Hematopoietic multipotent progenitor cell treated with erythropoietin and hydrocortisone succinate and interleukin-3 and kit ligand, for 4 days (in vitro differentiated cells): ENCODE measurements around the gene CCDC24.

ENCODE experiments used
- DNase-seq: peaks from one replicate; pipeline ENCODE4 v3.0.0-alpha.2; 2015

The CCDC24 gene

DNA sequence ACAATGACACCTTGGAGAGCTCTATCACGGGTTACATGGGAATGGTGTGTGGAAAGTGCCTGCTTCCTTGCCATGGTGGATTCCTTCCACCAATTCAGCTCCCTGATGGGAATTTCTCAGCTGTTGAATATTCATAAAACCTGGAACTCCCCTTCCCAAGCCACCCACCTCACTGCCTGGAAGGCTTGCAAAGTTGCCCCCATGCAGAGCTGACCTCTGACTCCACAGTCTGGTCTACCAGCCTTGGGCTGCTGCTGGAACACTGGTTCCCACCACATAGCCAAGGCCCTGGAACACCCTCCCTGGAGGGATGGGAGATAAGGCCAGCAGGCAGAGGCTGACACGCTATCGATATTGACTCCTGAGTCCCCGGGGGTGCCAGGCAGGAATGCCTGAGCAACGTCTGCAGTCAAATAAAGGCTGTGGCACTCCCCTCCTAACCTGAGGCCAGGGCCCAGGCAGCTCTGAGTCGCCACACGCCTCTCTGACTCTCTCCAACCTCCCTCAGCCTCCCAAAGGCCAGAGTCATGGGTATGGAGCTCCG, 8.8 kb downstream of the CCDC24 start:
- DNase-seq, result no peak

DNA sequence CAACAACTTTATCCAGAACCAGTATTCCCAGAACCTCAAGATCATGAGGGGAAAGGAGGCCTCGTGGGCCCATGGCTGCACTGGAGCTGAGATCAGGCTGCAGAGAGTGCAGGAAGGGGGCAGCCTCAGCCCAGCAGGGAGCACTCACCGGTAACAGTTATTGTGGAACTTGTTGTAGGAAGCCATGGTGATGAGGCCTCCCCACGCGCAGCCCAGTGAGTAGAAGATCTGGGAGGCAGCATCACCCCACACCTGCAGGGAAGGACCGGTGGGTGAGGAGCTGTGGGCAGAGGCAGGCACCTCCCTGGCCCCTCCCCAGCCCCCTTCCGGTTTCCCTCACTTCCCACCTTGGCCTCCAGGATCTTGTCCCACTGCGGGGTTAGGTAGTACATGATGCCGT, 10.8 kb downstream of the CCDC24 start:
- DNase-seq, result no peak

DNA sequence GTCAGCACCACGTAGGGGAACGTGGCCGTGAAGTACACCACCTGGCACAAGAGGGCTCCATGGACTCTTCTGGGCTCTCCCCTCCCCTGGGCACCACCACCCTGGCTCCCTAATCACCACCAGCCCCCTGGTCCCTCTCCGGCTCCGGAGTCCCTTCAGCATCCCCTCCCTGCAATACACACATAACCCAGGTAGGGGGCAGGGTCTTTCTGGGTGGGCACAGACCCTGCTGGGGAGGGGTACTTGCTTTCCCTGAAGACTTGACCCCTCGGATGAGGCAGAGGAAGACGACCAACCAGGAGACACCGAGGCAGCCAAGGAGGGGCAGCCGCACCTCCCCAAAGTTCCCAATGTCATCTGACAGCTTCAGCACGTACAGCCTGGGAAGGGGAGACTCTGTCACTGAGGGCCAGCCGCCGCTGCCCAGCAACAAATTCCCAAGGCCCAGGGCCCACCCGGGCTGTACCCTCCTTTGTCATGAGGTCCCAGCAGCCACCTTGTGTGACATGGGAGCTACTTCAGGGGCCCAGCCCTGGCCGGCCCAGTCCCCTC, 11.3 kb downstream of the CCDC24 start:
- DNase-seq, result no peak

DNA sequence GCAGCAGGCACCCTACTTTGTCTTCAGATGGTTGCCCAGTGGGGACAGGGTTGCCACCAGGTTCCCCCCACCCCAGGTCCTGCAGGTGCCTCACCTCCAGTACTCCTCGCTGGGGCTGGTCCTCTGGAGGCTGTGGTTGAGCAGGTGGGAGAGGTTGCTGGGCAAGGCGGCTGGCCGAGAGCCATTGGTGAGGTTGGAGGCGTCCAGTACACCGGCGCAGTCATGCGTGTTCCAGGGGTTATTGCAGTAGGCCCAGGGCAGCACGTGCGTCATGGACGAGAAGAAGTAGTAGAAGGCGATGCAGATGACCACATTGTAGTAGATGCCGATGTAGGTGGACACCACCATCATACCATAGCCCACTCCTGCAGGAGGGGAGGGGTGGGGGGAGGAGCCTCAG, 16.9 kb downstream of the CCDC24 start:
- no peak for DNase-seq

DNA sequence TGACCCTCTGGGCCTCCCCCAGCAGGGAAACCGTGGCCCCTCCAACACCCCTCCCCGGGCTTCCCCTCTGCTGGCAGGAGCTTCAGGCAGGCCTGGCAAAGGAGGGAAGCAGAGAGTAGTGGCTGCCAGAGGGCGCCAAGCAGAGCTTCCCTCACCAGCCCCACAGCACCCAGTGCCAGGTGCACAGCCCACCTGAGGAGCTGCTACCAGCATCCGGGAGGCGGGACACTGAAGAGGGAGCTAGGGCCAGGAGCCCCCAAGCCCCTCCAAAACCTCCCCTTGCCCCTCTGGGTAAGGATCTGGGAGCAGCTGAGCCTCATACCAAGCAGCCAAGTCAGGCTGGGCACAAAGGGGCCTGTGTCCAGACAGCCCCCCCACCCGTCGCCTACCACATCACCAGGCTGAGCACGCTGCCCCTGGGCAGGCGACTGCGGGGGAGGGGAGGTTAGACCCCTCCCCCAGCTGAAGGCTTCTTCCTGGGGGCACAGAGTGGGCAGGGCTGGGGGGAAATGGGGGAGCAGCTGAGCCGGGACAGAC, 19.6 kb downstream of the CCDC24 start:
- no peak for DNase-seq

DNA sequence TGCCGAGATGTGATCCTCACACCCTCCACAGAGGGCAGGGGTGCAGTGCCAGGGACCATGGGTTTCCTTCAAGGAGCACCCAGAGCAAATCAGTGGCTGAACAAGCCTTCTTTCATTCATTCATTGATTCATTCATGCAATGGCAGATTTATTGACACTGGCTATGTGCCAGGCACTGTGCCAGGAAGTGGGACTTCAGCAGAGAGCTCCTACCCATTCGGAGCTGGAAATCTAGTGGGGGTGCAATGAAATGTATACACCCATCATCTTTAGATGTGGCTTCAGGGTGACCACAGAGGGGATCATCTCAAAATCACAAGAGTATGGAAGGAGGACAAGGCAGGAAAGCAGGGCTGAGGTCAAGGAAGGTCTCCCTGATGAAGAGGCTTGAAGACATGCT, 21.0 kb downstream of the CCDC24 start:
- no peak for DNase-seq

DNA sequence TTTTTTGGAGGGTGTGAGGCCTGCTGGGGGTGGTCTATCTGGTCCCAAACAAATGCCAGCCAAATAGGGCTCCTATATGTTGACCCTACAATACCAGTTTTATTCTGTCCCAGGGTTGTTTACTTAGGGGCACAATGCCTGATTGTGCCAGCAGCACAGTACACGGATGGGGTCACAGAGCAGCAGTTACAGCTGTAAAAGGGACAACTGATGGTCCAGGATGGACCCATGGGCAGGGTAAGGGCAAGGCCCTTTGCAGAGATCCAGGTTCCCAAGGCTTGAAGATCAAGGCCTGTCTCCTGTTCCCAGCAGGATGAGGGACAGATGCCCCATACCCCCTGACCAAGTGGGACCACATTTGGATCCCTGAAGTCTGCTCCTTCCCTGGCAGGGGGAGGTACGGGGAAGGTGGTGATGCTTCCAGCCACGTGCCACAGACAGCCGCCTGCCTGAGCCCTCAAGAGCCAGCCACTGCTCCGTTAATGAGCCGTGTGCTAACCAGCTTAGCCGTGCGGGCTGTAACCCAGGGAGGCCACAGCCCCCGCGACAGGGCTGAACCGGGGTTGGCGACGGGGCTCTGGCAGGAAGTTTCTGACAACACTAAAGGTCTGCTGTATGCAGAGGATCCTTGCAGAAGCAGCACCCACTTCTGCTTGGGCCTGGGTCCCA, 21.7 kb downstream of the CCDC24 start:
- peak; percentile 61 for DNase-seq

DNA sequence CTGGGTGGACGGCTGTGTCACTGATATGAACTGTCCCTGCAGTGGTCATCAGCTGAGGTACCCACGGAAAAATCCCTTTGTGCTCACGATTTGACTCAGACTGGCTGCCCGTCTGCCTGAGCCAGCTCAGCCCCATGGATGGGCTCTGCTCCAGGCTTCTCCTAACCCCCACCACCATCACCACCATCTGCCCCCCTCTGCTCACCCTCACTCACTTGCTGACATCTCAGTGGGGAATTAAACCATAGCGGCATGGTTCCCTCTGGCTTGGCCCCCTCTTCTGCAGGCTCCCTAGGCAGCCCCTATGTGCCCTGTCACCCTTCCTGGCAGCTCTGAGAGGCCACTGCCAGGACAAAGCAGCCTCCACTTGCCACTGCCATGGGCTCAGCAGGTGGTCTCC, 22.6 kb downstream of the CCDC24 start:
- DNase-seq, result no peak

DNA sequence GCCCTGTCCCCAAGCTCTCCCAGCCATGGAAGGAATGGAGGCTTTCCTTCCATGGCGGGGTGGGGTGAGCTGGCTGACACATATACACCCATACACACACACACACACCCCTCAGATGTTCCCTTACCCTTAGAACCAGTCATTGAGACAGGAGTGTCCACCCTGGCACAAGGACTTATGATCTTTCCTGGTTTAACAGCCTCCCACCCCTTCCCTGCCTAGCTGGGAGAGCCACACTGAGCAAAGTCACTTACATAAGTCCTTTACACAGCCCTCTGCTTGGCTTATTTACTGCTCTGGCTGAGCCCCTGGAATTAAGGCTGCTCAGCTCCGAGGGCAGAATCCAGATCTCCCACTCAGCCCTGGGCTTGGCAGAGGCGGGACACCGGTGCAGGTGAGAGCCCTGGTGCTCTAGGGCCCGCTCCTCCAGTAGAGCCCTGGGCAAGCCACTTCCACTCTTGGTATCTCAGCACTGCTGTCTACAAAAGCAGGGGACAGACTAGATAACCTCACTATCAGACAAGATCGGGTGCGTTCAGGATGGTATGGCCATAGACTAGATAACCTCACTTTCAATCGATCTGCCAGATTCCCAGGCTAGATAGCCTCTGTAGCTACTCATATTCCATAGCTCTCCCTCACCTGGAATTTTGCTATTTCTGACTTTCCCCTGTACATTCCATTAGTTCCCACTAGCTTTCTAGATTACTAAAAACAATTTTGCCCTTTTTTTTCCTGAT, 23.1 kb downstream of the CCDC24 start:
- DNase-seq, result peak; percentile 26

DNA sequence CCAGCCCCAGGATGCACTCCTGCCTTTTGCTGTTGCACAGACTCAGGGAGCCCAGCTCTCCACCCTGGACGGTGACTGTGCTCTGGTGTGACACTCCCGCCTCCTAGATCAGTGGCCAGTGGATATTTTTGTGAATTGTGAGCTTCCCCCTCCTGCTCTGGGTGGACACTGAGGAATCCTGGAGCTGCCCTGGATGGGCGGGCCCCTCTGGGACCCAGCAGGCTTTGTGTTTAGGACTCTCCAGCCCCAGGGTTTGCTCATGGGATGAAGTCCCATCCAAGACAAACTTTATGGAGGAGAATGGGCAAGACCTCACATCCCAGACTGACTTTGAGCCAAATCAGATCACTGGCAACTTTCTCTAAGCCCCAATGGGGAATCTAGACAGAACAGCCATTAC, 23.8 kb downstream of the CCDC24 start:
- DNase-seq, result no peak

DNA sequence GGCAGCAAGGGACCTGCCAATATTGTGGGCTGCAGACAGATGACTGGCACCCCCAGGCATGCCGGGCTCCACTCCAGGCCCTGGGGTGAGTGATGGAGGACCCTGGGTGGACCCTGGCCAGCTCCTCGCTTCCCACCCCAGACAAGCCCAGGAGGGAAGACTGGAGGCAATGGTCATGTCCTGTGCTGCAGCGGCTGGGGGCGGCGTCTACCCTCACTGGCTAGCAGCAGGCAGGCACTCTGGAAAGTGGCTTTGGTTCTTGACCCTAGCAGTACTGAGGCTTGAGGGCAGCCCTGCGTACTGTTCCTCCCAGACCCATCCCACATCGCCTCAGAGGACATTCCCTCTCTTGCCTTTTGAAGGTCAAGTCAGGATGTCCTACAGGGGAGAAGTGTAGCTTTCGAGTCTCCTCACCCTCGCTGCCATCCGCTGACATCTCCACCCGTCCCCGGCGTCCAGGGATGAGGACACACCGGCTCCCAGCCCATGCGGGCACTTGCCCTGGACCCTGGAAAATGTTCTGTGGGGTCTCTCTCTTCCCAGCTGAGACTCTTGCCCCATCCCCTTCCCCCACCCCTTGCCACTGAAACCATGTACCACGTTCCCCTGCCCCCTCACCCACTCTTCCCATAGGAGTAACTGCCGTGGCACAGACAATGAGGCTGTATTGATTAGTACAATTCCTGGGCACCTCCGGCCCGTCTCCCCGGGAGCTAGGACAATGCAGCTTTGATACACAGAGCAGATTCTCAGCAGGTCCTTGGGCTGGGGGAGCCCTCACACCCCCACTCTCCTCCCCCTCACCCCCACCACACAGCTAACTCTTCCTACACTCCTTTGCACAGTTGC, 24.9 kb downstream of the CCDC24 start:
- DNase-seq, result no peak

DNA sequence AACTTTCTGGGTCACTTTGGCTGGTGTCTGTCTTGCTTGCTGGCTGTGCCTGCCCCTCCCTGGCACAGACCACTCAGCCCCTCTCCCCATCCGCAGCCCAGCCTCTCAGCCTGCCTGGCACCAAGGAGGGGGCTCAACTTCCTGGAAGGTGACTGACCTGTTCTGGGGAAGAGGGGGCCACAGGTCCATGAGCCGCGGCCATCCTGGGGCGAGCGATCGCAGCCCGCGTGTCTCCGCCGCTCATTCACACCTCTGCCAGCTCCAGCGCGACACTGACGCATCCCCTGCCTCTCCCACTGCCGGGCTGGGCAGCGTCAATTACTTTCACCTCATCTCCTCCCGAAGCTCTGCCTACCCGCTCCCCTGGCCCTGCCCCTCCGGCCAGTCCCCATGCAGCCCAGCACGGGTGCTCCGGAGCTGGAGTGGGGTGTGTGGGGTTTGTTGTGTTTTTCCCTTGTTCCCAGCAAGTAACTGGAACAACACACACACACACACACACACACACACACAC, 25.5 kb downstream of the CCDC24 start:
- no peak for DNase-seq

DNA sequence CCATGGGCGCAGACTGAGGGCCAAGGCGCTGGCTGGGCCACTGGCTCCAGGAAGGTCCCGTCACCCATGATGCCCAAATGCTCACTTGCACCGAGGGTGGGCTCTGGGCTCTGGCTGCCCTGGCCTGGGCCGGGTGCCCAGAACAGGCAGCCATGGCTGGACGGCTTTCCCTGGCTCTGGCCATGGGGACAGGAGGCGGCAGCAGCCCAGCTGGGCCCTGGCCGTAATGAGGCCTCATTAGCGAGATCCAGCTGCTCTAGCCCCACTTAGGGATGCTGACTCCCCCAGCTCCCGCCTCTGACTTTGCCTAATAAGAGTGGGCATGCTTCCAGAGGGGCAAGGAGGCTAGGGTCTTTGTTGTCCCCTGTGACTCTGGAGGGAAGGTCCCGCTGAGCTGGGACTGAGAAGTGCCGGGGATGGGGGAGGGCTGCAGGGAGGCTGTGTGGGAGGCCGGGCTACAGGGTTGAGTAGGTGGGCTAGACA, 28.1 kb downstream of the CCDC24 start:
- DNase-seq, result no peak

DNA sequence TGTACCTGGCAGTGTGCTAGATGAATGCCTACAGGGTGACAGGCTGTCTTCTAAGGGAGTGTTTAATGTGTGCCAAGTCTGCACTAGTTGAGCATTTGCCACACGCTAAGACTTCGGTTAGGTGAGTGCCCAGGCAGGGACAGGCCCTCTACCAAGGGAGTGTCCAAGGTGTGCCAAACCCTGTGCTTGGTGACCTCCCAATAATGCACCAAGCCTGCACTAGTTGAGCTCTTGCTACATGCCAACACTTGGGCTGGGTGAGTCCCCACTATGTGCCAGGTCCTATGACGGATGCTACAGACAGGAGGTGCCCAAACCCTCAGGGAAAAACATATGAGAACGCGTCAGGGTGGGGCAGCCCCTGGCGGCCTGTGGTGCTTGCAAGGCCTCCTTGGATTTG, 29.1 kb downstream of the CCDC24 start:
- no peak for DNase-seq

DNA sequence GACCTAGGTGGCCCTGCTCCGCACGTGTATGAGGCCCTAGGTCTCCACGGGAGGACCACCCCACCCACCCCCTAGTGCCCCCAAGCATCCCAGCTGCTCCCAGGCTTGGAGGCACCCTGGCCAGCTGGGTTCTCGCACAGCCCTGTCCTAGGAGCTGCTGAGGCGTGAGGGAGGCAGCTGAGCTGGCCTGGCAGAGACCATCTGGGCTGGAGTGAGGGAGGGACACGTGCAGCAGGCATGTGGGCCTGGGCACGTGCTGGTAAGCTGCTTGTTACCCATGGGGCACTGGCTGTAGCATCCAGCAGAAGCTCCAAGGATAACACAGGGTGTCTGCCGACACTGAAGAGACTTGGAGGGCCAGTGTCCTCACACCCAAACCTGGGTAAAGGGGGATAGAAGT, 29.8 kb downstream of the CCDC24 start:
- no peak for DNase-seq

DNA sequence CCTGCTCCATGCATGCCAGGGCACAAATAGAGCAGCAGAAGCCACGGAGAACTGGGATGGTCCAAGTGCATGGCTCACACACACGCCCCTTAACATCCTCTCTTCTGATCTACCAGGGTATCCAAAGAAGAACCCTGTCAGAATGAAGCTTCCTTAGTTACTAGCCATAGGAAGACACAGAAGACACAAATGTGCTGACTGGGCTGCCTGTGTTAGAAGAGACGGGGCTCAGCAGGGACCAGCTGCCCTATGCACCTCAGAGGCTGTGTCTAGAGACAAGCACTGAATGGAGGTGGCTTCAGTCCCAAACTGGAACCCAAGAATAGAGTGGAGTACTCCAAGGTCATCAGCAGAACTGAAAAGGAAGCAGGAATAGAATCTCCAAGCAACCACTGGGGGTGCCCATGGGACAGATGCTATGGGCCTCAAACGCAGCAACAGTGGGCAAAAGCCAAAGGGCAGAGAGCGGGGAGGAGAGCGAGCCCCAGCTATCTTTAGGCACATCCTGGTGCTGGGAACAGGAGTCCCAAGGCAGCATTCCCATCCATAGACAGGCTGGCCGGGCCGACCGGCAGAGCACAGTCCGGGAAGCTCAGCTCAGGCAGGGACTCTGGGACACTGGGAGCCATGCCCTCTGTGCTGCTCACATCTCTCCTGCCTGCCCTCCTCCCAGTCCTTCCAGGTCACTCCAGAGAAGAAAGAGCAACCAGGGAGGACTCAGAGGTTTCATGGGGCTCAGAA, 30.4 kb downstream of the CCDC24 start:
- DNase-seq, result no peak

DNA sequence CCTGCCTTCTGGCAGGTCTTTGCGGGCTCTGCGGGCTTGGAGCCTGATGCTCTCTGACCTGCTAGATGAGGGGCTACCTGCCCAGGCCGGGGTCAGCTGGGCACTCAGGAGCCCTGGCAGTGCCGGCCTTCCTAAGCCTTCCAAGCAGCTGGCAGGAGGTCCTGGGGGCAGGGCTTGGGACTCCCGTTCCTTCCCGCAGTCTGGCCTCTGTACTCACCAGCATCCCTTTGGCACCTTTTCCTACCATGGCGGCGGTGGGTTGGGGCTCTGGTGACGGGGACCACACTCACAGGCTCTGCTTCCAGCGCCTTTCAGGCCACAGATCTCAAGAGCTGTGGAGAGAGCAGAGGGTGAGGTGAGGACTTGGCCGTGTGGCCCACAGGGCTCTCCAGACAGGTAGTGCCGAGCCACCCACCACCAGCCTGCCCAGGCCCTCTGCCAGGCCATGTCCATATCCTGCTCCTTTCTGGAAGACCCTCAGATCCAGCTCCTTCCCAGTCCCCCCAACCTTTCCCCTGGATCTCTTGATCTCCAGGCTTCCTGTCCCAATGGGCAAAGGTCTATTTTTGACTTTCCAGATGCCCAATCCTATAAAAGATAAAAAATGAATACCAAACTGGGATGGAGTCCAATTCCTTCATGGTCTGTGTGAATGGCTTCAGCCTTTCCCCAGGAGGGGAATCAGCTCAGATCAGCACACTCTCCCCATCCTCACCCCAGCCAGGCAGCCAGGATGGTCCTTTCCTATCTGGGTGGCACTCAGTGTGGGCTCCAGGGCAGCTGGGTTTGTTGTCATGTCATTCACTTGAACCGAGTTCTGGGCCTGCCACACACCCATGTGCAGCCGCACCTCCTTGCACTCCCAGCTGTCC, 32.9 kb downstream of the CCDC24 start:
- no peak for DNase-seq

DNA sequence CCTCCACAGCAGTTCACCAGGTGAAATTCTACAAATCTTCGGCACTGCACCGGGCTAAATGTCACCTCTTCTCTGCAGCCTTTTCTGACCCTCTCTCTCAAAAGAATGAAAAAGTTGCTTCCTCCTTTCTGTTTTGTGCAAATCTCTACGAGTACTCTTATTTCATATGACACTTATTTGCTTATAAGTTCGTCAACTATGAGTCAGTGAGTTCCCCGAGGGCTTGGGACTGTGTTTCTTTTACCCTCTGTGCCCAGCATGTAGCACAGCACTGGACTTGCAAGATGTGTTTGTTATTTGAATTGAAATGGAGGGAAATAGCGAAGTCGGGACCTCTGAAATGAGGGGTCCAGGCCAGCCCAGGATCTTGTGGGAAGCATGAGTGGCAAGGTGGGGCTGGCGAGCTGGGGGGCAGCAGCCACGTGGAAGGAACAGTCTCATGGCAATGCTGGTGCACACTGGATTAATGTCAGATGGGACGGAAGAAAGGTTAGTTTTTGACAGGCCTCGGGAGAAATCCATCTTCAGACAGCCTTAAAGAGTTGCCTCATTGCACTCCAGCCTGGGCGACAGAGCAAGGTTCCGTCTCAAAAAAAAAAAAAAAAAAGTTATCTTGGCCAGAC, 33.6 kb downstream of the CCDC24 start:
- DNase-seq, result no peak

DNA sequence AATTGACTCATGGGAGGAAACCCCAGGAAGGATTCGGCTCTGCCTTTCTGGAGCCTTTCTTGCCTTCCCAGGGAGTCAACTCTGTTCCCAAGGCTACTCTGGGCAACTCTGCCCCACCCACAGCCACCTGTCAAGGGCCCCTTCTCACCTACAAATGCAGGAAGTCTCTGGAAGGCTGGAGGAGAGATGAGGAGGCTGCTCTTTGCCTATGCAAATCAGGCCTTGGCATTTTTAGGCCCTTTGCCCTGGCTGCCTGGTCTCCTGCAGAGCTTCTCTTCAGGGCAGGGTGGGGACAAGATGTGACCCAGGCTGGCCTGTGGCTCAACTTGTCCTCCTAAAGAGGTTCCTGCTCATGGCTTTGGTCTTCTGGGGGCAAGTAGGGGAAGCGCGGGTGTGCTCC, 34.4 kb downstream of the CCDC24 start:
- DNase-seq, result no peak

DNA sequence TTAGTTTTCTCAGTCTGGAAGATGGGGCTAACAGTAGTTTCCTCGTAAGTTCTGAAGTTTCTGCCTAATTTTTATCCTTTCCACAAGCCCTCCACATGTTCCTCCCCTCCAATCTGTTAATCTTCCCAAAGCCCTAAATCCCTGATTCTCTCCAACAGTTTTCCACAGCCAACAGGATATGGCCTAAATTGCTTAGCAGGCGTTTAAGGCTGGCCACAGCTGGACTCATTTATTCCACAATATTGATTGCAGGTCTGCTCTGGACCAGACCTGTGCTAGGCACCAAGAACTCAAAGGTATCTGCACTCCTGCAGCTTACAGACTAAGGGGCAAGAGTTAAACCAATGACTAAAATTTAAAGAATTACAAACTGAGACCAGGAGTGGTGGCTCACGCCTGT, 35.9 kb downstream of the CCDC24 start:
- DNase-seq, result no peak
